Measurements from ENCODE around the gene TCP11. TPM values are rescaled to one million over a fixed set of nuclear protein-coding genes. Genes with fewer than 3 reads are reported as not detected.

TCP11 gene
- total and polyA plus RNA-seq, 2 donors (not counting 1 experiment from before 2014, with no cell fraction given): not detected

- Histone ChIP-seq H3K36me3 (replicated peaks in 1 of 2; ENCODE audit: control extremely low read depth in 1 of 2, control insufficient read depth in 1 of 2, extremely low read depth in 1 of 2, insufficient read depth in 2 of 2, low read length in 1 of 2) (no peaks in the 10 kb centered on the region), H3K9me3 (ENCODE audit: control extremely low read depth in 1 of 3, control insufficient read depth in 2 of 3, insufficient read depth in 1 of 3, low read length in 2 of 3) (no peaks in the 10 kb centered on the region), H3K9ac (ENCODE audit: low read length) (no peak overlapping the region), H3K79me2 (ENCODE audit: control insufficient read depth, insufficient read depth, low read length) (no peaks in the 10 kb centered on the region), H3K4me1 (ENCODE audit: control insufficient read depth in 2 of 2, insufficient read depth in 2 of 2, low read length in 2 of 2) (no peaks in the 10 kb centered on the region), H4K20me1 (ENCODE audit: control insufficient read depth, insufficient read depth, low read length, poor library complexity, severe bottlenecking) (no peaks in the 10 kb centered on the region), H3K27me3 (replicated peaks in 1 of 4; ENCODE audit: control extremely low read depth in 1 of 4, control insufficient read depth in 3 of 4, insufficient read depth in 4 of 4, low read length in 3 of 4) (peaks cover 0 to 3% (median 0%) of the 10 kb centered on the region in 4 experiments), H3K27ac (ENCODE audit: low read length in 2 of 2) (no peak overlapping the region), H3K4me3 (ENCODE audit: control extremely low read depth in 1 of 5, extremely low read depth in 1 of 5, insufficient read depth in 1 of 5, low read depth in 2 of 5, low read length in 4 of 5) (no peak overlapping the region), H3K4me2 (replicated peaks; ENCODE audit: low read depth, low read length, poor library complexity, severe bottlenecking) (no peak overlapping the region), H2AFZ (ENCODE audit: insufficient read depth, low read depth, low read length, poor library complexity, severe bottlenecking) (no peak overlapping the region)
- intact Hi-C loops (cut with micrococcal nuclease): loop anchor here (10.0 kb wide), 1 partner anchor 543 kb away; no protein-coding TSS in a partner anchor
- POLR2A ChIA-PET: no interaction called here
- no peak overlapping the region for H3K4me3 Mint-ChIP-seq
- no peaks in the 10 kb centered on the region for H3K4me1 Mint-ChIP-seq
- H3K27ac Mint-ChIP-seq: no peak overlapping the region
- CTCF ChIA-PET: interaction anchor here (0.8 to 1.6 kb wide), 2 partner anchors 9 to 14 kb away, joined by 4 to 5 read pairs; no protein-coding TSS in a partner anchor
- WGBS (ENCODE audit: insufficient coverage): 81% methylated on average over 7 of the region's 8 CpGs
- TF ChIP-seq CTCF (IDR thresholded peaks at IDR 0.05) (no peak), EZH2 (IDR thresholded peaks at IDR 0.05; ENCODE audit: borderline replicate concordance, insufficient read depth, low read depth, low read length, poor library complexity, severe bottlenecking) (no peak)
- ATAC-seq (ENCODE audit: low read depth): no peak
- DNase-seq: no peak
- H3K9me3 Mint-ChIP-seq (ENCODE audit: insufficient read depth): no peaks in the 10 kb centered on the region
- peaks cover 10% of the 10 kb centered on the region for H3K27me3 Mint-ChIP-seq
Observed at GRCh38 chr6:35148167-35148741, 7.1 kb upstream of the TCP11 start.

- ChIA-PET POLR2A (no interaction called here), CTCF (interaction anchor here (1.0 to 1.6 kb wide), 3 partner anchors 14 to 93 kb away, joined by 3 to 4 read pairs (median 3); no protein-coding TSS in a partner anchor)
- no CpG with 5 or more reads among the region's 3 CpGs for WGBS (ENCODE audit: insufficient coverage)
- Histone ChIP-seq H3K9me3 (ENCODE audit: control extremely low read depth in 1 of 3, control insufficient read depth in 2 of 3, insufficient read depth in 1 of 3, low read length in 2 of 3) (no peaks in the 10 kb centered on the region), H3K36me3 (replicated peaks in 1 of 2; ENCODE audit: control extremely low read depth in 1 of 2, control insufficient read depth in 1 of 2, extremely low read depth in 1 of 2, insufficient read depth in 2 of 2, low read length in 1 of 2) (no peaks in the 10 kb centered on the region), H3K79me2 (ENCODE audit: control insufficient read depth, insufficient read depth, low read length) (no peaks in the 10 kb centered on the region), H3K4me1 (ENCODE audit: control insufficient read depth in 2 of 2, insufficient read depth in 2 of 2, low read length in 2 of 2) (no peaks in the 10 kb centered on the region), H3K4me3 (ENCODE audit: control extremely low read depth in 1 of 5, extremely low read depth in 1 of 5, insufficient read depth in 1 of 5, low read depth in 2 of 5, low read length in 4 of 5) (no peak overlapping the region), H3K9ac (ENCODE audit: low read length) (no peak overlapping the region), H3K4me2 (replicated peaks; ENCODE audit: low read depth, low read length, poor library complexity, severe bottlenecking) (no peak overlapping the region), H3K27me3 (replicated peaks in 1 of 4; ENCODE audit: control extremely low read depth in 1 of 4, control insufficient read depth in 3 of 4, insufficient read depth in 4 of 4, low read length in 3 of 4) (peaks cover 0 to 3% (median 0%) of the 10 kb centered on the region in 4 experiments), H2AFZ (ENCODE audit: insufficient read depth, low read depth, low read length, poor library complexity, severe bottlenecking) (no peak overlapping the region), H4K20me1 (ENCODE audit: control insufficient read depth, insufficient read depth, low read length, poor library complexity, severe bottlenecking) (no peaks in the 10 kb centered on the region), H3K27ac (ENCODE audit: low read length in 2 of 2) (no peak overlapping the region)
- Mint-ChIP-seq H3K4me3 (no peak overlapping the region), H3K27me3 (peaks cover 13% of the 10 kb centered on the region), H3K9me3 (ENCODE audit: insufficient read depth) (no peaks in the 10 kb centered on the region), H3K4me1 (no peaks in the 10 kb centered on the region), H3K27ac (no peak overlapping the region)
- DNase-seq (no peak), ATAC-seq (ENCODE audit: low read depth) (no peak)
- intact Hi-C loops (cut with micrococcal nuclease): loop anchor here (10.0 kb wide), 1 partner anchor 543 kb away; no protein-coding TSS in a partner anchor
- no peak for TF ChIP-seq CTCF (IDR thresholded peaks at IDR 0.05)
- TF ChIP-seq EZH2 (IDR thresholded peaks at IDR 0.05; ENCODE audit: borderline replicate concordance, insufficient read depth, low read depth, low read length, poor library complexity, severe bottlenecking): no peak
Observed at GRCh38 chr6:35147486-35147885, 6.3 kb upstream of the TCP11 start.

Measured in B cell (primary cell).